Activated naive CD4-positive, alpha-beta T cell treated with anti-CD3 and anti-CD28 coated beads, Interleukin-2, amount 50 U/mL, for 72 hours (primary cell): ENCODE measurements around the gene DNAH10. TPM values are rescaled to one million over a fixed set of nuclear protein-coding genes. Genes with fewer than 3 reads are reported as not detected.

Experiments
- ATAC-seq, 2 donors: fragments of 150-1000 bp; cut with Tn5 transposase; 2 replicates each; pipeline ENCODE4 v1.10.0; 2021; ENCODE audit warnings: mild to moderate bottlenecking in 2 of 2, moderate library complexity in 2 of 2
- DNase-seq, 2 donors: peaks; one replicate each; pipeline ENCODE4 v3.0.0; 2021 to 2022; ENCODE audit warnings: low spot score in 2 of 2
- H3K27ac Mint-ChIP-seq, 2 donors: one replicate each; pipeline ENCODE4 v1.8.0; 2022; ENCODE audit warnings: mild to moderate bottlenecking in 2 of 2, mixed read lengths in 2 of 2
- H3K36me3 Mint-ChIP-seq, 2 donors: one replicate each; pipeline ENCODE4 v1.8.0; 2022; ENCODE audit warnings: mixed read lengths in 2 of 2
- H3K9me3 Mint-ChIP-seq, 2 donors: one replicate each; pipeline ENCODE4 v1.8.0; 2022; ENCODE audit warnings: mixed read lengths in 2 of 2
- total RNA-seq, 2 donors: library from RNA; stranded (reverse); gene quantifications; one replicate each; pipeline ENCODE4 v1.2.3, GENCODE V29; 2022

The DNAH10 gene
- 1 to 10 TPM in 1 of 2 donors, under 1 TPM in 1; 0.27 to 1.0 TPM for total RNA-seq

- no peak within 1 kb of the TSS for H3K27ac Mint-ChIP-seq
- ATAC-seq, result peak; percentile 73 to 88
- H3K36me3 Mint-ChIP-seq, result no peaks in the 10 kb centered on the region
- DNase-seq, result peak in 1 of 2 donors; percentile 67
- no peaks in the 10 kb centered on the region for H3K9me3 Mint-ChIP-seq
These were observed at the start of gene DNAH10 for GRCh38 chr12:123761841-123762714. Gene DNAH10, plus strand, starts transcription at chr12:123762301. Its CDS starts 36 bp downstream, at chr12:123762337.

- DNase-seq (no peak), ATAC-seq (no peak)
- Mint-ChIP-seq H3K27ac (peak overlapping the region; percentile 93 to 96), H3K36me3 (peaks cover 17 to 23% of the 10 kb centered on the region in 2 donors), H3K9me3 (no peaks in the 10 kb centered on the region)
These were observed 49.3 kb upstream of the DNAH10 start for GRCh38 chr12:123712780-123713319.

DNA sequence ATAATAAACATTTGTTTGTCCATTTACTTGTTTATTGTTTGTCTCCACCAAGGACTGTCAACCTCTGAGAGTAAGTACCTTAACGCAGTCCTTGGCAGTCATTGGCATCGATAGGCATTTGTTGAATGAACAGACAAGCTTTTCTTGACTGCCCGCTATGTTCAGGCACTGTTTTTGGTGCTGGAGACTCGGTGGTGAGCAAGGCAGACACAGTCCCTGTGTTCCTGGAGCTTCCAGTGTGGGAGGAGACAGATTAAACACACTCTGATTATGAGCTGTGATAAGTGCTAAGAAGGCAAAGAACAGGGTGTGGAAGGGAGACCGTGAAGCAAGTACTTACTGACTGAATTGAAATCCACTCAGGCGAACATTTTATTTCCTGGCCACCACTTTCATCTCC lies 48.7 kb upstream of the DNAH10 start:
- Mint-ChIP-seq H3K9me3 (no peaks in the 10 kb centered on the region), H3K36me3 (peaks cover 17 to 23% of the 10 kb centered on the region in 2 donors), H3K27ac (peak overlapping the region; percentile 93 to 96)
- no peak for DNase-seq
- ATAC-seq, result no peak

DNA sequence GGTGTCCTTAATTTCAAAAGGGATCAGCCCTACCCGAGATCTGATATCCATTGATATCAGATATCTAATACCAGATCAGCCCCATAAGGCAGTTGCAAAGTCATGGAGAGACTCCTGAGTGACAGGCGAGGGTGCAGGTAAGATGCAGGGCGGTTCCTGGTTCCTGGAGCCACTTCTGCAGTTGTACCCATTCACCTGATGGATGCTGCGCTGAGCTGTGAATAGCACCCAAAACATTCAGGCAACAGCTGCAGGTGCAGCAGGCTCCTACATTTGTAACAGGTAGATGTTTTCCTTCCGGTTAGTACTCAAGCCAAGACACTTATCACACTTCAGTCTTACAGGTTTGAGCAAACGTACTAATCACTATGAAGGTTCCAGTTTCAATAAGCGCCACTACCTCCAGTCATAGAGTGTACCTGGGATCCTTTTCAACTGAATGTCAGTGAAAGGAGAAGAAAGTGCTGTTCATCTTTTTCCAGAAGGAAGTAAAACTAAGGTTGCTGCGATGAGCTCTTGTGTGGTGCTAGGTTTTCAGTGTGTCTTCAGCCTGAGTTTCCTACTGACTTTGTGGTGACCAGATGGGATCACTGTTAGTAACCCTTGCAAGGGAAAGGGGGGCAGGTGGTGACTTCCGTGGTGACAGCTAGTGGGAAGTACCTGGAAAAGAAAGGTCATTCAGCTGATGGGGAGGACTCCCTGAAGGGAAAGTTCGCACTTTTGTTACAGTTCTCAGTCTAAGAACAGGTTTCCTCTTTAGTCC lies 48.1 kb upstream of the DNAH10 start:
- Mint-ChIP-seq H3K27ac (peak overlapping the region; percentile 93 to 96), H3K9me3 (no peaks in the 10 kb centered on the region), H3K36me3 (peaks cover 17 to 23% of the 10 kb centered on the region in 2 donors)
- DNase-seq (peak; percentile 33 to 76), ATAC-seq (peak; percentile 62 to 69)

DNA sequence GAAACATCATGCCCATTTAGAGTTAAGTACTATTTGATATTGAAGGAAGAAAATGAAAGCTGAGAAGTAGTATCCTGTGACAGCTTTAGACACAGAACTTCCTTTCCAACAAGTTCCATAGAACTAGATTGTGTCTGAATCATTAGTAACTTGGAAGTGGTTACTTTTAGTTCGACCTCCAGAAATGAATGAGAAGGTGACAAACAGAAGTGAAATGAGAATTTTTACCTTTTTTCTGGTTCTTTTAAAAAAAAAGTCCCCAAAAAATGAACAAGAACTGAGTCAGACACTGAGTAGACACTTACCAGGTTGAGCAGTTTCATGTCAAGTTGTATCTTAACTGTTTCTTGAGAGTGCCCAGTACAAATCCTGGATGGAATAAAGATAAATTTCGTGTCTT lies 46.9 kb upstream of the DNAH10 start:
- ATAC-seq (peak; percentile 35 to 63), DNase-seq (no peak)
- Mint-ChIP-seq H3K9me3 (no peaks in the 10 kb centered on the region), H3K27ac (peak overlapping the region; percentile 93 to 96), H3K36me3 (peaks cover 22 to 29% of the 10 kb centered on the region in 2 donors)

GRCh38 chr12:123717350-123717749 lies 44.8 kb upstream of the DNAH10 start:
- Mint-ChIP-seq H3K27ac (peak overlapping the region; percentile 44 to 50), H3K36me3 (peaks cover 26 to 33% of the 10 kb centered on the region in 2 donors), H3K9me3 (no peaks in the 10 kb centered on the region)
- ATAC-seq, result no peak
- no peak for DNase-seq

DNA sequence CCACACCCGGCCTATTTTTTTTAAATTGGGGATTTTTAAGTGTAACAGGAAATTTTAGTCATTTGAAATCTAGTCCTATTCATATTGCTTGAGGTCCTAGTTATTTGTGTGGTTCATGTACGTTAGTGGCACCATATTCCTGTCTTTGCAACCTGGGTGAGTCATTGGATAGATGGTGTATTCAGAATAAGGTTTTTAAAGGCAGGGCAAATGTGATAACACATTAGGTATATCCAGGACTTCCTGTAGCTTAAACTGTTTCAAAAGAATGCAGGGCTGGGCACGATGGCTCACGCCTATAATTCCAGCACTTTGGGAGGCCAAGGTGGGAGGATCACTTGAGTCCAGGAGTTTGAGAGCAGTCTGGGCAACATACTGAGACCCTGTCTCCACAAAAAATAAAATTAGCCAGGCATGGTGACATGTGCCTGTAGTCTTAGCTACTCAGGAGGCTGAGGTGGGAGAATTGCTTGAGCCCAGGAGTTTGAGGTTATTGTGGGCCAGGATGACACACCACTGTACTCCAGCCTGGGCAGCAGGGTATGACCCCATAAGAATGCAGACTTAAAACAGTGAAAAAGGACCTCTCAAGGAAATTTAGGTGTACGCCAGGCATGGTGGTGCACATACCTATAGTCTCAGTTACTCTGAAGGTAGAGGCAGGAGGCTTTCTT lies 41.8 kb upstream of the DNAH10 start:
- H3K36me3 Mint-ChIP-seq, result peaks cover 15 to 26% of the 10 kb centered on the region in 2 donors
- no peaks in the 10 kb centered on the region for H3K9me3 Mint-ChIP-seq
- peak overlapping the region; percentile 89 to 97 for H3K27ac Mint-ChIP-seq
- ATAC-seq (peak; percentile 46 to 58), DNase-seq (no peak)

GRCh38 chr12:123721245-123721644 lies 40.9 kb upstream of the DNAH10 start:
- no peak for DNase-seq
- no peak for ATAC-seq
- Mint-ChIP-seq H3K27ac (peak overlapping the region; percentile 27 to 89), H3K36me3 (peaks cover 18 to 26% of the 10 kb centered on the region in 2 donors), H3K9me3 (no peaks in the 10 kb centered on the region)

DNA sequence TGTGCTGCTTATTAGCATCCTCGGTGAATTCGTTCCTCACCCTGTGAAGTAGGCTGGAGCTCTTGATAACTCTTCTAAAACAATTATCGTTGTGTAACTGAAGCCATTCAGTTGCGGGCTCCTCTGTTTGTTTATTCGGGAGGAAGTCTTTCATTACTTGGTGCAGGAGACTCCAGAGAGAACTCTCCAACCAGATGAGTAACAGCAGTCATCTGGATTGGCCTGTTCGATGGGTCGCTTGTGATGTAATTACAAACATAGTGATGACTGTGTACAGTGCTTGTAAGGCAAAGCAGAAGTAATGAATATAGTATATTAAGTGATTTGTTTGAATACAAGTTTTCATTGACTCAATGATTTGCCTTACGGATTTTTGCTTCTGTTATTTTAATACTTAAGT lies 39.1 kb upstream of the DNAH10 start:
- peak overlapping the region in 1 of 2 donors; percentile 22 for H3K27ac Mint-ChIP-seq

DNA sequence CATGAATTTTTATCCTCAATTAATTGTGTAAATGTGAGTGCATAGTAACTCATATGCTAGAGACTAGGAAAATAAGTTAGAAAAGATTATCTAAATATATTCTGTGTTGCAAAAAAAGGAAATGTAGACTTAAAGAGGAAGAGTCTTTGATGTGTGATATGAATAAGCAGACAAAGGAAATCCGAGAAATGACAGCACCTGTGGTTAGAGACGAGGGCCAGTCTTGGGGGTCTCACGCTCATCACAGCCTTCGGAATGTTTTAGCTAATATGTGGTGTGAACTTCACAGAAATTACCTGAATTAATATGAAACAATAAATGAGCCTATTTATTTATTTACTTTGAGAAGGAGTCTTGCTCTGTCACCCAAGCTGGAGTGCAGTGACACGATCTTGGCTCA lies 38.3 kb upstream of the DNAH10 start:
- ATAC-seq (peak; percentile 30 to 57), DNase-seq (no peak)
- peak overlapping the region; percentile 39 to 77 for H3K27ac Mint-ChIP-seq
- peaks cover 28 to 39% of the 10 kb centered on the region in 2 donors for H3K36me3 Mint-ChIP-seq
- no peaks in the 10 kb centered on the region for H3K9me3 Mint-ChIP-seq

More for the DNA sequence above, 39.1 kb upstream of the DNAH10 start:
- DNase-seq (no peak), ATAC-seq (no peak)
- Mint-ChIP-seq H3K9me3 (no peaks in the 10 kb centered on the region), H3K36me3 (peaks cover 22 to 32% of the 10 kb centered on the region in 2 donors)

DNA sequence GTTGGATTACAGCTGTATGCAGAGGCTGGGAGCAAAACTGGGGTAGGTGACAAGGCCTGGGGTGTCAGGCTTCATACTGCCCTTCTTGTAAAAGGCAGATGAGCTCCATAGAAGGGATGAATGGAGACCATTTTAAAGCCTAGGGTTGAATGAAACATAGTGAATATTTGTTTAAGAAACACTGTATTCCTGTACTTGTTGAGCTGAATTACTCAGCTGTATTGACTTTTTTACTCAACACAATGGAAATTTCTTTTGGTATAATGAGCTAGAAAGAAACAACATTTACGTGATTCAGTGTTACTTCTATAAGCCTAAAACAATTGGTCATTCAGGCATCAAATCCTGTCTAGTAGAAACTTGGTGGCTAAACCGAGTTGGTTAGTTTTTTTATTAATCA lies 35.9 kb upstream of the DNAH10 start:
- Mint-ChIP-seq H3K9me3 (no peaks in the 10 kb centered on the region), H3K27ac (peak overlapping the region in 1 of 2 donors; percentile 91), H3K36me3 (peaks cover 29 to 48% of the 10 kb centered on the region in 2 donors)
- ATAC-seq (peak; percentile 36 to 77), DNase-seq (no peak)

DNA sequence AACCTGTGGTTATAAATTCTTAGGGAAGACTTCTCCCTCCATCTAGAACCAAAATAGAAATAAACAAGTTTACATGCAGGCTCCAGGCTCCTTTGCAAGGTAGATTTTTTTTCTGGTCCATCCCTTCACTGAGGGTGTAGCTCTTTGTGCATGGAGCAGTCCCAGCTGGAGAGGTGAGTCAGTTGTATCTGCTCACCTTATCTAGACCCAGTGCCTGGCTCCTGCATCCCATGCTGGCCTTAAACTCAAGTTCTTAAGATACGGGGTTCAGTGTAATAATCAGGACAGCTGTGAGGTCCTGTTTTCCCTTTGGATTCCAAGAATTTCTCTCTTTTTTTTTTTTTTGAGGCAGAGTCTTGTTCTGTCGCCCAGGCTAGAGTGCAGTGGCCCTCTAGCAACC lies 35.1 kb upstream of the DNAH10 start:
- Mint-ChIP-seq H3K9me3 (no peaks in the 10 kb centered on the region), H3K36me3 (peaks cover 31 to 42% of the 10 kb centered on the region in 2 donors), H3K27ac (peak overlapping the region in 1 of 2 donors; percentile 37)
- ATAC-seq (no peak), DNase-seq (no peak)

- DNase-seq (no peak), ATAC-seq (no peak)
- H3K9me3 Mint-ChIP-seq, result no peaks in the 10 kb centered on the region
- H3K36me3 Mint-ChIP-seq, result peaks cover 36 to 45% of the 10 kb centered on the region in 2 donors
- peak overlapping the region; percentile 37 to 65 for H3K27ac Mint-ChIP-seq
These were observed 34.2 kb upstream of the DNAH10 start for GRCh38 chr12:123727878-123728277.

DNA sequence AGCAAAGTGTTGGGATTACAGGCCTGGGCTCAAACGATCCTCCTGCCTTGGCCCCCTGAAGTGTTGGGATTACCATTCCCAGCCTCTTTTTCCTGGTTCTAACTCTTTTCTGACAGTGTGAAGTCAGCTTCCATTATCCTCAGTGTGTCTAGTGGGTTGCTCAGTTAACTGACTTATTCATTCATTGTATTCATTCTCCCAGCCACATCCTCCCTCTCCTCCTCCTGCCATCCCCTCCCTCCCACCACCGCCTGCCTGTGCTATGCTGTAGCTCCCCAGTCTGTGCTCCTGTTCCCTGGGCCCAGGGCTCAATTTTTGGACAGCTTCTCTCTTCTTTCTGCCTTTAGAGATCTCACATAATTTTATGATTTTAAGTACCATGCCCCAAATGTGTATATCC lies 30.5 kb upstream of the DNAH10 start:
- peaks cover 48 to 58% of the 10 kb centered on the region in 2 donors for H3K36me3 Mint-ChIP-seq
- ATAC-seq (no peak), DNase-seq (no peak)
- peak overlapping the region; percentile 30 to 76 for H3K27ac Mint-ChIP-seq
- H3K9me3 Mint-ChIP-seq, result no peaks in the 10 kb centered on the region

DNA sequence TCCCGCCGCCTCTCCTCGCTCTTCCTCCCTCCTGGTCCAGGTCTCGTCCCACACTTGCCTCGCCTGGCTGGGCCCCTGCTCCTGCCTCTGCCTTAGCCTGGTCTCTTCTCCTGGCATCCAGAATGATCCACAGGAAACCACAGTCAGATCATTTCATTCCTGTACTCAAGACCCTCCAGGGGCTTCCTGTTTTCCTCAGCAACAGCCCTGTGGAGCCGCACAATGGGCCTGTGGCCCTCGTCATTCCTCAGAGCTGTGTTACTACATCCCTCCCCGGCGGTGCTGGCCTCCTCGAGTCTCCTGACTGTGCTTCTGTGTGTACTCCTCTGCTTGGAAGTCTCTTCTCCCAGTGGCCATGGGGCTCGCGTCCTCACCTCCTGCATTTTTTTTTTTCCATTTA lies 29.9 kb upstream of the DNAH10 start:
- no peaks in the 10 kb centered on the region for H3K9me3 Mint-ChIP-seq
- peak overlapping the region; percentile 30 to 76 for H3K27ac Mint-ChIP-seq
- DNase-seq (no peak), ATAC-seq (no peak)
- H3K36me3 Mint-ChIP-seq, result peaks cover 51 to 59% of the 10 kb centered on the region in 2 donors

- peaks cover 50 to 57% of the 10 kb centered on the region in 2 donors for H3K36me3 Mint-ChIP-seq
- no peaks in the 10 kb centered on the region for H3K9me3 Mint-ChIP-seq
- ATAC-seq (peak; percentile 59 to 73), DNase-seq (no peak)
- peak overlapping the region; percentile 12 to 88 for H3K27ac Mint-ChIP-seq
These were observed 28.9 kb upstream of the DNAH10 start for GRCh38 chr12:123733229-123733628.
